Osteocyte (in vitro differentiated cells): ENCODE results near the gene NEDD8. TPM values are rescaled to one million over a fixed set of nuclear protein-coding genes. Genes with fewer than 3 reads are reported as not detected.

Experiments
- DNase-seq: peaks from one replicate; pipeline ENCODE4 v3.0.0; 2021; ENCODE audit warnings: mixed read lengths; ENCODE audit not compliant: unreplicated experiment; ENCODE audit errors: extremely low spot score
- H3K27ac Mint-ChIP-seq: one replicate; pipeline ENCODE4 v1.8.0; 2021; ENCODE audit warnings: mild to moderate bottlenecking, mixed read lengths; ENCODE audit not compliant: unreplicated experiment
- H3K27me3 Mint-ChIP-seq: one replicate; pipeline ENCODE4 v1.8.0; 2021; ENCODE audit warnings: mixed read lengths; ENCODE audit not compliant: unreplicated experiment
- H3K36me3 Mint-ChIP-seq: one replicate; pipeline ENCODE4 v1.8.0; 2021; ENCODE audit warnings: mixed read lengths; ENCODE audit not compliant: unreplicated experiment
- H3K4me1 Mint-ChIP-seq: one replicate; pipeline ENCODE4 v1.8.0; 2021; ENCODE audit warnings: mixed read lengths; ENCODE audit not compliant: unreplicated experiment
- H3K4me3 Mint-ChIP-seq: one replicate; pipeline ENCODE4 v1.8.0; 2021; ENCODE audit warnings: mild to moderate bottlenecking, moderate library complexity, mixed read lengths; ENCODE audit not compliant: unreplicated experiment
- H3K9me3 Mint-ChIP-seq: one replicate; pipeline ENCODE4 v1.8.0; 2021; ENCODE audit warnings: mixed read lengths; ENCODE audit not compliant: unreplicated experiment
- CTCF ChIP-seq: fragments of 200-600 bp; sonication (generic); IDR thresholded peaks from 2 replicates; pipeline ENCODE4 v1.5.0; 2021; ENCODE audit warnings: antibody characterized with exemption, mild to moderate bottlenecking, moderate library complexity
- total RNA-seq: library from RNA; stranded (reverse); gene quantifications from 2 replicates; pipeline ENCODE4 v1.2.1, GENCODE V29; 2021

Gene NEDD8
- total RNA-seq, 1 donor from 2014 or later = 158 TPM

GRCh38 chr14:24252289-24253124 lies 20.3 kb upstream of the NEDD8 start:
- peaks cover 2% of the 10 kb centered on the region for H3K4me1 Mint-ChIP-seq
- DNase-seq = no peak
- H3K9me3 Mint-ChIP-seq = no peaks in the 10 kb centered on the region
- H3K27me3 Mint-ChIP-seq = no peaks in the 10 kb centered on the region
- no peak overlapping the region for H3K27ac Mint-ChIP-seq
- H3K4me3 Mint-ChIP-seq = no peak overlapping the region
- TF ChIP-seq CTCF = no peak
- H3K36me3 Mint-ChIP-seq = no peaks in the 10 kb centered on the region

DNA sequence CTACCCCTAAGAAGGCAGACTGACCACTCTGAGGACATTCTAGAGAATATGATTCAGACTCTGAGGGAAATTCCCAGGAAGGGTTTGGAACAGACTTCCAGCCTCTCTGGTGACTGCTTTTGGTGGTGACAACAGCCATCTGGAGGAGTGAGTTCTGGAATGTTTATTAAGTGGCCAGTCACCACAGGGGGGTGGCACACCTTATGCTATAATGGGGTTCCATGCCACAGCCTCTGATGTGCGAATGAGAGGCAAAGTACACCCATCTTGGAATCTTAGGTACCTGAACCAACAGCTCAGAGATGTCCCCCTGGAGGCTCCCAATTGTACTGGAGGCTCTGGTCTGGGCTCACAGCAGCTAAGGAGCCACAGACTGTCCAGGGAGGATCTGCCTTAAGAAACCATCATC lies 19.7 kb upstream of the NEDD8 start:
- Mint-ChIP-seq H3K27ac (no peak overlapping the region), H3K4me1 (peaks cover 4% of the 10 kb centered on the region), H3K27me3 (no peaks in the 10 kb centered on the region), H3K4me3 (no peak overlapping the region), H3K9me3 (no peaks in the 10 kb centered on the region), H3K36me3 (no peaks in the 10 kb centered on the region)
- no peak for DNase-seq
- no peak for TF ChIP-seq CTCF

GRCh38 chr14:24250354-24250753 lies 18.2 kb upstream of the NEDD8 start:
- no peak for DNase-seq
- no peak overlapping the region for H3K4me3 Mint-ChIP-seq
- H3K27me3 Mint-ChIP-seq = no peaks in the 10 kb centered on the region
- no peak for TF ChIP-seq CTCF
- no peaks in the 10 kb centered on the region for H3K9me3 Mint-ChIP-seq
- peaks cover 5% of the 10 kb centered on the region for H3K4me1 Mint-ChIP-seq
- no peaks in the 10 kb centered on the region for H3K36me3 Mint-ChIP-seq
- H3K27ac Mint-ChIP-seq = no peak overlapping the region

GRCh38 chr14:24249230-24250021 lies 17.3 kb upstream of the NEDD8 start:
- no peak overlapping the region for H3K27ac Mint-ChIP-seq
- H3K27me3 Mint-ChIP-seq = no peaks in the 10 kb centered on the region
- H3K36me3 Mint-ChIP-seq = no peaks in the 10 kb centered on the region
- no peak overlapping the region for H3K4me3 Mint-ChIP-seq
- DNase-seq = no peak
- H3K4me1 Mint-ChIP-seq = peaks cover 7% of the 10 kb centered on the region
- TF ChIP-seq CTCF = no peak
- no peaks in the 10 kb centered on the region for H3K9me3 Mint-ChIP-seq

- Mint-ChIP-seq H3K4me1 (peaks cover 17% of the 10 kb centered on the region), H3K27ac (no peak overlapping the region), H3K9me3 (no peaks in the 10 kb centered on the region), H3K36me3 (no peaks in the 10 kb centered on the region), H3K4me3 (no peak overlapping the region), H3K27me3 (no peaks in the 10 kb centered on the region)
- DNase-seq = no peak
- TF ChIP-seq CTCF = no peak
Observed at GRCh38 chr14:24247422-24247821, 15.3 kb upstream of the NEDD8 start.
